GM20000 (cell line): ENCODE data around the gene PCGF1.

Experiments used
- DNase-seq: peaks from one replicate; pipeline ENCODE4 v3.0.0; 2012; ENCODE audit warnings: low spot score
- CTCF ChIP-seq: IDR thresholded peaks from 2 replicates; pipeline ENCODE4 v1.5.1; 2012; ENCODE audit warnings: mild to moderate bottlenecking, control low read depth; ENCODE audit errors: extremely low read depth, missing control alignments

The PCGF1 gene

DNA sequence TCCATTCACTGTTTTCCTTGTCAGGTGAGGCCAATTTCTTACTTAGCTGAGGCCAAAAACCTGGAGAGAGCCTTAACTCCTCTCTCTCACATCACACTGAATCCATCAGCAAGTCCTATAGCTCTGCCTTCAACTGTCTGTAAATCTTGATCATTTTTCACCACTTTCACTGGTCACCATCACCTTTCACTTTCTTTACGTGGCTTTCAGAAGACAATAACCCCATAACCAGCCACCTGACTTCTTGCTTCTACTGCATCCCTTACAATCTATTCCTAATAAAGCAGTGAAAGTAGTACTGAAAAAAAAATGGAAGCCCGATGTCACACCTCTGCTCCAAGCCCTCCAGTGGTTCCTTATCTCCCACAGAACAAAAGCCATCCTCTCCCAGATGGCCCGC is 38.5 kb upstream of the PCGF1 start:
- TF ChIP-seq CTCF, result no peak
- DNase-seq, result peak; percentile 43

DNA sequence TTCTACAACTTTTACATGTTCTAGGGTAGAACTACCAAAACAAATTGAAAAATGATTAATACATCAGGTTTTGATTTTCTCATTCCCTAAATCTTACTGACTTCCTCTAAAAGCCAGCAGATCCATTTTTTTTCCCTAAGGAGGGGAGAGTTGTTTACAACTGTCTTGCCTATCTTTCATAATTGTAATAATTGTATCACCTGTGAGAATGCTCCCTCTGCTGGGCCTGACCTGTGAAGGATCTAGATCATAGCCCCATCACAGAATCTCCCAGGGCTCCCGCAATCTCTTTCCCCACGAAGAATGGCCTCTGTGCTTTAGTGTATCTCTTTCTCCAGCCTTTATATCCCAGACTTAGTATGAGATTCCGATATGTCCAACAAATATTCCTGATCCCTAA is 37.1 kb upstream of the PCGF1 start:
- TF ChIP-seq CTCF, result no peak
- DNase-seq, result peak; percentile 25

DNA sequence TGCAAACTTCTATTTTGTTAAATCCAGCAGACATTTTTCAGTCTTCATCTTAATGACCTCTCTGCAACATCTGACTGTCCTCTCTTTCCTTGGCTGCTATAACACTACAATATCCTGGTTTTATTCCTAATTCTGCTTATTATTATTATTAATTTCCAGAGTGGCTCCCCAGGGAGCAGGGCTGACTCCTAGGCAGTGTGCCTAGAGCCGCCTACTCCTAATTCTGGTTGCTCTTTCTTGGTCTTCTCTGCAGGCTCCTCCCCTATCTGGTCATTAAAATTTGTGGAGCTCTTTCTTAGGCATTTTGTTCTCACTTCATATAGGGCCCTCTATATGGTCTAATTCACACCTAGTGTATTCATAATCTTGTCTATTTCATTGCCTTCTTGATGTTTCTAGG is 35.5 kb upstream of the PCGF1 start:
- no peak for DNase-seq
- TF ChIP-seq CTCF, result no peak

DNA sequence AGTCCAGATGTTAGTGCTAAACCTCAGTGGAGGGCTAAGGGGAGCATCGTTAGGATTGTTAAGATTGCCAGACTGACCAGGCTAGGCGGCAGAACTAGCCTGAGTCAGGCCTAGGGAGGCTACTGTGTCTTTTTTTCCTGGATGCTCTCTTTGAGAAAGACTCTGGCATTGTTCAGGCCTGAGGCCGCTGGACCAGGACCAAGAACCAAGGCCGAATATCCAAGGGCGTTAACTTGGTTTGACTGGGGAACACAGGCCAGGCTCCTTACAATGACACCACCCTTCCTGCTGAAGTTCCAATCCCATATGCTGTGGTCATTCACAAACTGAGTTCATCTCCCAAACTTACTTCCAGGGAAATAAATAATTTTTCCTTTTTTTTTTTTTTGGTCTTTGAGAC is 32.8 kb upstream of the PCGF1 start:
- no peak for TF ChIP-seq CTCF
- DNase-seq, result no peak

DNA sequence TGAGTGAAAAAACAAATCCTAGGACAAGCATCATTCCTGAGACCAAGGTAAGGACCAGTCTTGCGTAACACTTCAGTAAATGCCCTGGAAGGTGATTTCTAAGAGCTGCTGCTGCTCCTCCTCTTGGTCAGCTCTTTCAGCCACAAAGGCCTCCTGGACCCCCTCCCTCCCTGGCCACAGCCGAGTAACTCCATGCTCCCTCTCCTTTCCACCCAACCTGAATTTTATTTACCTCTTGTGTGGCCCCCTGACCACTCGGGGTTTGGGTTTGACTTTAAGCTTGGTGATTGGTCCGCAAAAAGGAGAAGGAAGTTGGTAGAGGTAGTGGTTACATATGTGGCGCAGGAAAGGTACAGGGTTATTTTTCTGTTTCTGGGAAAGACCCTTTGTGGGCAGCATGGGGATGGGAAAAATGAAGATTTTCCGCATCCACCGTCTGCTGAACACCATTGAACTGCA is 31.4 kb upstream of the PCGF1 start:
- DNase-seq, result peak; percentile 59
- no peak for TF ChIP-seq CTCF

DNA sequence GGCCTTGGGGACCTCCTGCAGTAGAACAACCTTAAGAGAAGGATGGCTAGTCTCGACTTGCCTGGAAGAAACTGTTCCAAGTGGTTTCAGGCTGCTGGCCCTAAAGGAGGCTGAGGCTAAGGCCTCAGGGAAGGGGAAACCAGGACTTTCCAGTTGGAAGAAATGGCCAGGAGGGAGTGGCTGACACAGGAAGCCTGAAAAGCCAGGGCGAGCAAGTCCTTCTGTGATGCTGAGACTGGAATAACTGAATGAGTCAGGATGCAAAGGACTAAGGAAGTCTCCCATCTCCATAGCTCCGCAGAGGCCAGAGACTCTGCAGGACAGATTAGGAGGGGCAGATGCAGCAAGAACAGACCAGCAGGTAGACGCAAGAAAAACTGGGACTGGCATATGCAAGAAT is 29.6 kb upstream of the PCGF1 start:
- no peak for TF ChIP-seq CTCF
- DNase-seq, result no peak

GRCh38 chr2:74536166-74536950 is 28.9 kb upstream of the PCGF1 start:
- no peak for TF ChIP-seq CTCF
- no peak for DNase-seq
